HEK293T (cell line): ENCODE measurements around the gene MAML2.
"Not testable (repeated sequence)": the region's sequence is repeated elsewhere in the genome, so short reads cannot be mapped to it uniquely, and the experiment has no call there.

Experiments
- CTCF ChIA-PET: fragments of 350-600 bp; formaldehyde crosslinking; extraction: SDS; loops from one replicate; lab custom pipeline; 2021; ENCODE audit warnings: antibody characterized with exemption, inconsistent platforms; lab: Yijun Ruan, JAX
- POLR2A ChIA-PET: fragments of 350-600 bp; formaldehyde crosslinking; extraction: SDS; loops from one replicate; lab custom pipeline; 2020; ENCODE audit warnings: antibody characterized with exemption, inconsistent platforms; lab: Yijun Ruan, JAX
- DNase-seq: peaks from one replicate; pipeline ENCODE4 v3.0.0; 2012; ENCODE audit warnings: mixed read lengths; ENCODE audit errors: extremely low spot score
- ARNT ChIP-seq: fragments of 450-650 bp; IDR thresholded peaks from 2 replicates; pipeline ENCODE4 v1.6.1; 2017; ENCODE audit warnings: mild to moderate bottlenecking
- BHLHE40 ChIP-seq: fragments of 450-650 bp; IDR thresholded peaks from 2 replicates; pipeline ENCODE4 v1.6.1; 2016; ENCODE audit warnings: mild to moderate bottlenecking, moderate library complexity, borderline replicate concordance
- CTBP1 ChIP-seq: fragments of 450-650 bp; IDR thresholded peaks from 2 replicates; pipeline ENCODE4 v1.6.1; 2016; ENCODE audit warnings: borderline replicate concordance
- ELF4 ChIP-seq: fragments of 450-650 bp; IDR thresholded peaks from 2 replicates; pipeline ENCODE4 v1.6.1; 2017; ENCODE audit warnings: antibody characterized with exemption
- FOXA1 ChIP-seq: fragments of 450-650 bp; IDR thresholded peaks from 2 replicates; pipeline ENCODE4 v1.6.1; 2016; ENCODE audit warnings: mild to moderate bottlenecking
- FOXK2 ChIP-seq: fragments of 450-650 bp; IDR thresholded peaks from 2 replicates; pipeline ENCODE4 v1.6.1; 2016; ENCODE audit warnings: mild to moderate bottlenecking
- FOXM1 ChIP-seq: fragments of 450-650 bp; IDR thresholded peaks from 2 replicates; pipeline ENCODE4 v1.6.1; 2017; ENCODE audit warnings: mild to moderate bottlenecking, borderline replicate concordance
- HDGF ChIP-seq: fragments of 450-650 bp; IDR thresholded peaks from 2 replicates; pipeline ENCODE4 v1.6.1; 2017; ENCODE audit warnings: antibody characterized with exemption, borderline replicate concordance
- L3MBTL2 ChIP-seq: fragments of 450-650 bp; conservative IDR thresholded peaks from 2 replicates; pipeline ENCODE4 v1.6.1; 2016; ENCODE audit warnings: mild to moderate bottlenecking
- LEF1 ChIP-seq: fragments of 450-650 bp; IDR thresholded peaks from 2 replicates; pipeline ENCODE4 v1.6.1; 2017; ENCODE audit warnings: mild to moderate bottlenecking, borderline replicate concordance
- NFRKB ChIP-seq: fragments of 450-650 bp; IDR thresholded peaks from 2 replicates; pipeline ENCODE4 v1.6.1; 2016; ENCODE audit warnings: mild to moderate bottlenecking, moderate library complexity
- PKNOX1 ChIP-seq: fragments of 450-650 bp; IDR thresholded peaks from 2 replicates; pipeline ENCODE4 v1.6.1; 2016
- SP1 ChIP-seq: fragments of 450-650 bp; IDR thresholded peaks from 2 replicates; pipeline ENCODE4 v1.6.1; 2017
- SUZ12 ChIP-seq: fragments of 450-650 bp; IDR thresholded peaks from 2 replicates; pipeline ENCODE4 v1.6.1; 2016; ENCODE audit warnings: mild to moderate bottlenecking
- TARDBP ChIP-seq: fragments of 450-650 bp; IDR thresholded peaks from 2 replicates; pipeline ENCODE4 v1.6.1; 2016
- ZNF384 ChIP-seq: fragments of 450-650 bp; IDR thresholded peaks from 2 replicates; pipeline ENCODE4 v1.6.1; 2016

Gene MAML2

GRCh38 chr11:96288915-96289314 is 54.1 kb downstream of the MAML2 start:
- no peak for TF ChIP-seq BHLHE40
- no peak for TF ChIP-seq CTBP1
- no peak for TF ChIP-seq FOXK2
- no peak for TF ChIP-seq FOXA1
- no peak for TF ChIP-seq TARDBP
- no peak for TF ChIP-seq FOXM1
- TF ChIP-seq HDGF: no peak
- POLR2A ChIA-PET: no interaction called here
- DNase-seq: no peak
- CTCF ChIA-PET: no interaction called here

GRCh38 chr11:96287822-96288439 is 55.1 kb downstream of the MAML2 start:
- no peak for DNase-seq
- TF ChIP-seq ZNF384 (no peak), PKNOX1 (no peak), FOXM1 (no peak), TARDBP (no peak), HDGF (no peak), SP1 (no peak), NFRKB (no peak)
- ChIA-PET POLR2A (no interaction called here), CTCF (no interaction called here)

GRCh38 chr11:96285985-96286384 is 57.0 kb downstream of the MAML2 start:
- POLR2A ChIA-PET, DNase-seq: not testable (repeated sequence)
- CTCF ChIA-PET: interaction anchor here (0.7 to 1.9 kb wide), 2 partner anchors 17 to 57 kb away, joined by 3 to 4 read pairs; partner anchors contain the start of gene MAML2

- DNase-seq: no peak
- TF ChIP-seq FOXA1: no peak
- ChIA-PET CTCF (interaction anchor here (1.9 kb wide), 1 partner anchor 58 kb away, joined by 3 read pairs; the partner anchor contains the start of gene MAML2), POLR2A (no interaction called here)
Observed at GRCh38 chr11:96284917-96285316, 58.1 kb downstream of the MAML2 start.

- TF ChIP-seq FOXA1: no peak
- TF ChIP-seq LEF1: no peak
- no peak for TF ChIP-seq ELF4
- no peak for TF ChIP-seq ZNF384
- TF ChIP-seq L3MBTL2: no peak
- no peak for TF ChIP-seq TARDBP
- no peak for TF ChIP-seq SP1
- no peak for TF ChIP-seq ARNT
- TF ChIP-seq BHLHE40: no peak
- no peak for TF ChIP-seq PKNOX1
- TF ChIP-seq FOXK2: no peak
- TF ChIP-seq NFRKB: no peak
- TF ChIP-seq SUZ12: no peak
- TF ChIP-seq CTBP1: no peak
- TF ChIP-seq HDGF: no peak
- TF ChIP-seq FOXM1: no peak
- CTCF ChIA-PET: interaction anchor here (1.9 kb wide), 1 partner anchor 59 kb away, joined by 3 read pairs; the partner anchor contains the start of gene MAML2
- POLR2A ChIA-PET: no interaction called here
- DNase-seq: no peak
Observed at GRCh38 chr11:96284401-96284800, 58.6 kb downstream of the MAML2 start.

- no peak for TF ChIP-seq NFRKB
- no peak for TF ChIP-seq ZNF384
- TF ChIP-seq FOXM1: no peak
- ChIA-PET POLR2A (no interaction called here), CTCF (no interaction called here)
- no peak for DNase-seq
Observed at GRCh38 chr11:96282625-96283220, 60.3 kb downstream of the MAML2 start.

- CTCF ChIA-PET: interaction anchor here (1.9 kb wide), 1 partner anchor 62 kb away, joined by 8 read pairs; the partner anchor contains the start of gene MAML2
- POLR2A ChIA-PET: no interaction called here
- DNase-seq: no peak
- TF ChIP-seq BHLHE40 (no peak), FOXA1 (no peak), NFRKB (no peak), ARNT (no peak), ZNF384 (no peak), TARDBP (no peak), SP1 (no peak), SUZ12 (no peak)
Observed at GRCh38 chr11:96280444-96280843, 62.6 kb downstream of the MAML2 start.
